Heart left ventricle (tissue), 16 donors: ENCODE data around the gene CST9. TPM values are rescaled to one million over a fixed set of nuclear protein-coding genes. Genes with fewer than 3 reads are reported as not detected.

Experiments used
- ATAC-seq, 4 donors: fragments of 200-7000 bp; cut with Tn5 transposase; one replicate each; pipeline ENCODE4 v1.9.1; 2020 to 2022; ENCODE audit warnings: moderate library complexity in 4 of 4, mild to moderate bottlenecking in 3 of 4, moderate number of reproducible peaks in 1 of 4
- DNase-seq, 5 donors: peaks; one replicate each; pipeline ENCODE4 v3.0.0-alpha.2; 2020
- H3K27ac ChIP-seq, 12 donors: fragments of 200-600 bp; sonication (generic) in 4 of 12; one replicate each; pipeline versions ENCODE4 v1.5.0 to v1.8.0; 2016 to 2022; ENCODE audit warnings: mild to moderate bottlenecking in 2 of 12
- H3K27me3 ChIP-seq, 9 donors: fragments of 200-600 bp; sonication (generic) in 2 of 9; one replicate each; pipeline versions ENCODE4 v1.5.1 to v1.8.0; 2016 to 2022; ENCODE audit warnings: mild to moderate bottlenecking in 3 of 9
- H3K36me3 ChIP-seq, 9 donors: fragments of 200-600 bp; sonication (generic) in 2 of 9; one replicate each; pipeline versions ENCODE4 v1.5.0 to v1.8.0; 2018 to 2022; ENCODE audit warnings: mild to moderate bottlenecking in 2 of 9
- H3K4me1 ChIP-seq, 12 donors: fragments of 200-600 bp; sonication (generic) in 4 of 12; one replicate each; pipeline versions ENCODE4 v1.5.0 to v1.8.0; 2016 to 2022; ENCODE audit warnings: mild to moderate bottlenecking in 3 of 12
- H3K4me3 ChIP-seq, 12 donors: fragments of 200-600 bp; sonication (generic) in 4 of 12; one replicate each; pipeline versions ENCODE4 v1.5.0 to v1.8.0; 2017 to 2022; ENCODE audit warnings: mild to moderate bottlenecking in 9 of 12, moderate library complexity in 4 of 12
- H3K9me3 ChIP-seq, 12 donors: fragments of 200-600 bp; sonication (generic) in 4 of 12; one replicate each; pipeline versions ENCODE4 v1.5.0 to v1.8.0; 2016 to 2022; ENCODE audit warnings: mild to moderate bottlenecking in 1 of 12
- CTCF ChIP-seq, 12 donors: fragments of 200-600 bp; sonication (generic) in 4 of 12; IDR thresholded peaks; one replicate each; pipeline versions ENCODE4 v1.5.0 to v1.8.0; 2018 to 2022; ENCODE audit warnings: antibody characterized with exemption in 12 of 12, mild to moderate bottlenecking in 5 of 12
- POLR2A ChIP-seq, 2 donors: fragments of 450-650 bp; IDR thresholded peaks; one replicate each; pipeline ENCODE4 v1.6.1; 2017; ENCODE audit warnings: antibody characterized with exemption in 2 of 2, mild to moderate bottlenecking in 2 of 2, moderate library complexity in 2 of 2
- WGBS, 4 donors: extraction: QIAGEN DNeasy Blood & Tissue Kit in 2 of 4; methylation state at CpG; one replicate each; pipeline versions ENCODE4 v1.1.5 to v1.1.7; 2013 to 2018; 5-methylcytosine and 5-hydroxymethylcytosine counted together
- intact Hi-C, 10 donors: fragments of 100-400 bp; cut with DNase I; formaldehyde crosslinking; loops; one replicate each; pipeline versions ENCODE4 v1.11.1 to v1.14.2; 2022
- polyA plus RNA-seq, 2 donors: library from polyadenylated mRNA; stranded (reverse); fragments of 200-250 nt; gene quantifications; one replicate each; pipeline ENCODE4 v1.2.3, GENCODE V29; 2013
- total RNA-seq, 9 donors: library from RNA; depleted of rRNA in 2 of 9; stranded (reverse); fragments of >200 nt in 2 of 9; fragmentation: NEBNext Ultra II Directional in 3 of 9; extraction: Animal tissue kit (Norgen Biotek cat#: 25700) in 3 of 9; gene quantifications; one replicate each; pipeline versions ENCODE4 v1.1.0 to v1.2.4, GENCODE V29; 2016 to 2023
- donor health status: ischemic (EF 13 %, LVEDD 7.1; RV severe dilation, severe dysfunction).
- donor health status: healthy with polysubstance abuse.
- donor health status: DM: no; HTN: yes; CAD: no.
- donor health status: DM: no; HTN: no; CAD: no.
- donor health status: ischemic (EF 25% LVEDD 6.9; RV normal size, moderate dysfunction).
- donor health status: ischemic (EF 25% LVEDD 5.7; RV mildly dilated, moderate dysfunction).
- donor health status: healthy.
- donor health status: DM: yes; HTN: yes; CAD: no.
- donor health status: ischemic (EF 35%, LVEDD 5.7; RV mildly dilated, moderate dysfunction).
- donor health status: nonischemic (EF 11% LVEDD 7.7; RV severe dilation, severe dysfunction).
- donor health status: DM: yes; HTN: yes; CAD: no.
- donor health status: PGD.
- donor health status: ischemic (EF 29% LVEDD 5.4; RV normal size, mild dysfunction).
- donor health status: nonischemic (EF 23%, LVEDD 6.1; RV moderate dilation, normal function).

CST9 gene
- total and polyA plus RNA-seq, 11 donors, result not detected

- Histone ChIP-seq H3K4me1 (peaks cover 0 to 4% (median 0%) of the 10 kb centered on the region in 12 donors), H3K9me3 (no peaks in the 10 kb centered on the region), H3K27me3 (no peaks in the 10 kb centered on the region), H3K36me3 (no peaks in the 10 kb centered on the region), H3K4me3 (no peak overlapping the region), H3K27ac (no peak overlapping the region)
- no peak for DNase-seq
- intact Hi-C loops, result loop anchor here in 1 of 10 donors (5.0 kb wide), 1 partner anchor 91 kb away; no protein-coding TSS in a partner anchor
- no peak for ATAC-seq
- TF ChIP-seq CTCF (IDR thresholded peaks at IDR 0.05), result no peak
- TF ChIP-seq POLR2A (IDR thresholded peaks at IDR 0.05), result no peak
These were observed 7.2 kb downstream of the CST9 start for GRCh38 chr20:23598481-23598880.

GRCh38 chr20:23596579-23597250 is 9.0 kb downstream of the CST9 start:
- WGBS, 4 donors, result 43 to 58% (median 49%) methylated on average over 2 of the region's 2 CpGs
- Histone ChIP-seq H3K27me3 (no peaks in the 10 kb centered on the region), H3K9me3 (no peaks in the 10 kb centered on the region), H3K4me3 (no peak overlapping the region), H3K4me1 (no peaks in the 10 kb centered on the region), H3K36me3 (no peaks in the 10 kb centered on the region), H3K27ac (no peak overlapping the region)
- intact Hi-C loops, result loop anchor here in 1 of 10 donors (5.0 kb wide), 1 partner anchor 89 kb away; no protein-coding TSS in a partner anchor
- DNase-seq, result no peak
- ATAC-seq, result no peak
- TF ChIP-seq CTCF (IDR thresholded peaks at IDR 0.05), result no peak
- TF ChIP-seq POLR2A (IDR thresholded peaks at IDR 0.05), result no peak

DNA sequence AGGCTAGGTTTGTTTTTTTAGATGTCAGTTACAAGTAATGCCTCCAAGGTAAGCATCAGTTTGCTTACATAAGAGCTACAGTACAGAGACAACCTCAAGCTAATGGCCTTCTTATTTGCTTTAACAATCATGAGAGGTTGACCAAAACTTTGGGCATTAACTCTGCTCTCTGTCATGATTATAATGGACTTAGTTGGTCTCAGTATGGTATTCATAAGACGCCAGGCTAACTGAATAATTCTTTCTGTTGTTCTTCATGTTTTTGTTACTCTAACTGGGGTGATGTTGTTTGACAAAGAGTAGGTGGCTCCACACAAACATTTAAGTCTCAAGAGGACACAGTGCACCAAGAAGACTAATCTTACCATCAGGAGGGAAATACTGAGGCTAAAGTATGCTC is 9.8 kb downstream of the CST9 start:
- Histone ChIP-seq H3K4me3 (no peak overlapping the region), H3K27ac (no peak overlapping the region), H3K36me3 (no peaks in the 10 kb centered on the region), H3K9me3 (no peaks in the 10 kb centered on the region), H3K4me1 (no peaks in the 10 kb centered on the region), H3K27me3 (no peaks in the 10 kb centered on the region)
- DNase-seq (no peak), ATAC-seq (no peak)
- intact Hi-C loops, result loop anchor here in 1 of 10 donors (5.0 kb wide), 1 partner anchor 89 kb away; no protein-coding TSS in a partner anchor
- TF ChIP-seq CTCF (IDR thresholded peaks at IDR 0.05) (no peak), POLR2A (IDR thresholded peaks at IDR 0.05) (no peak)
- 64 to 80% (median 67%) methylated on average over 1 of the region's 1 CpG for WGBS, 4 donors

- Histone ChIP-seq H3K4me3 (no peak overlapping the region), H3K4me1 (no peaks in the 10 kb centered on the region), H3K9me3 (no peaks in the 10 kb centered on the region), H3K36me3 (no peaks in the 10 kb centered on the region), H3K27ac (no peak overlapping the region), H3K27me3 (peaks cover 0 to 27% (median 3%) of the 10 kb centered on the region in 9 donors)
- no peak for TF ChIP-seq POLR2A (IDR thresholded peaks at IDR 0.05)
- no peak for TF ChIP-seq CTCF (IDR thresholded peaks at IDR 0.05)
- DNase-seq, result no peak
- ATAC-seq, result no peak
- 79 to 88% (median 82%) methylated on average over 9 to 10 of the region's 10 CpGs for WGBS, 4 donors
- intact Hi-C loops, result no loop called here
These were observed 17.0 kb downstream of the CST9 start for GRCh38 chr20:23588434-23589403.
